ENCODE results near the gene TNNT3. TPM values are rescaled to one million over a fixed set of nuclear protein-coding genes. Genes with fewer than 3 reads are reported as not detected.
"Not testable (repeated sequence)": the region's sequence is repeated elsewhere in the genome, so short reads cannot be mapped to it uniquely, and the experiment has no call there.

TNNT3 gene
- total RNA-seq, 2 experiments from 2014 or later = 0.42 TPM; not detected in 1

GRCh38 chr11:1879941-1880720 is 39.4 kb upstream of the TNNT3 start:
- CTCF ChIA-PET = interaction anchor here (1.0 kb wide), 1 partner anchor 24 kb away, joined by 3 read pairs; no protein-coding TSS in a partner anchor
- POLR2A ChIA-PET = no interaction called here

DNA sequence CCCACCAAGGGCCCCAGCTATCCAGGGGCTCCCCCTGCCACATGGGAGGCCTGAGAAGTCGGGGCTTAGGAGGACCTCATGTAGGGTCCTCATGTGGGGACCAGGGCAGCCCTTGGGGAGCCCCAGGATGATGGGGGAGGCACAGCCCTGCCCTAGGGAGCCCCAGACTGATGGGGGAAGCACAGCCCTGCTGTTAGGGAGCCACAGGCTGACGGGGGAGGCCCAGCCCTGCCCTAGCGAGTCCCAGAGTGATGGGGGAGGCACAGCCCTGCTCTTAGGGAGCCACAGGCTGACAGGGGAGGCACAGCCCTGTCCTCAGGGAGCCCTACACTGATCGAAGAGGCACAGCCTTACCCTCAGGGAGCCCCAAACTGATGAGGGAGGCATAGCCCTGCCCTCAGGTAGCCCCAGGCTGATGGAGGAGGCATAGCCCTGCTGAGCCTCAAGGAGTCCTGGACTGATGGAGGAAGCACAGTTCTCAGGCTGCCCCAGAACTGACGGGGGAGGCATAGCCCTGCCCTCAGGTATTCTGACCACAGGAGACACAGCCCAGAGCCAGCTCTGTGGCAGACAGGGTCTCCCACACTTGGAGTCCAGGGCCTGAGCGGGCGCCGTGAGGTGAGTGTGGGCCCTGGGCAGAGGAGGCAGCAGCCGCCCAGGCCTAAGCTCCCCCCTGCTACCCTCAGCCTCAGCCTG is 38.6 kb upstream of the TNNT3 start:
- POLR2A ChIA-PET = no interaction called here
- CTCF ChIA-PET = interaction anchor here (0.8 to 3.5 kb wide), 7 partner anchors 10 to 270 kb away, joined by 3 to 19 read pairs (median 8); partner anchors contain the start of genes SYT8 and TNNI2

DNA sequence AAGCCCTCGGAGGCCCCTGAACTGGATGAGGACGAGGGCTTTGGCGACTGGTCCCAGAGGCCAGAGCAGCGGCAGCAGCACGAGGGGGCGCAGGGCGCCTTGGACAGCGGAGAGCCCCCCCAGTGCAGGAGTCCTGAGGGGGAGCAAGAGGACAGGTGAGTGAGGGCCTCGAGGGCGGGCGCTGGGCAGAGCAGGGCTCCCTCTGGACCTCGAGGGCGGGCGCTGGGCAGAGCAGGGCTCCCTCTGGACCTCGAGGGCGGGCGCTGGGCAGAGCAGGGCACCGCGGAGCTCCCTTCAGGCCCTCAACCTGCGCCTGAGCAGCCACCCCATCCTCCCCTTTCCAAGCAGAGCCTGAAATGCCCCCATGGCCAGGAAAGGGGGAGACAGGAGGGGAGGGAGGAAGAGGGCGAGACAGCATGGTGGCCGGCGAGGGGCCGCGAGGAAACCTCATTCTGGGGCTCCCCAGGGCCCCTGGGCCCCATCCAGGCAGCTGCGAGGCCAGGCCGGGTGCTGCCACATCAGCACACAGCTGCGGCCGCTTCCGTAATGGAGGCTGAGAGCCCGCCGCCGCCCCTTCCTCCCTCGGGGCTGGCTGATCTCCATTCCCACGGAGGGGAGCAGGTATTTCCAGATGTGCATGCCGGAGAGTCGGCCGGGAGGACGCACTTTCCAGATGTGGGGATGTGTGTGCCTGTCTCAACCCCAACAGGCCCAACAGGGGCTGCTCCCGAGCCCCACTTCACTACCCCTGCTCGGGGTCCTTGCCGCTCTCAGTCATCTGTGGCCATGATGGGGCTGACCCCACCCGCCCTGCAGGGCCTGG is 37.9 kb upstream of the TNNT3 start:
- ChIA-PET CTCF (interaction anchor here (0.6 to 3.5 kb wide), 34 partner anchors 9 to 308 kb away, joined by 3 to 29 read pairs (median 5); partner anchors contain the start of genes KRTAP5-6, LSP1, MRPL23 and SYT8), POLR2A (interaction anchor here (0.7 kb wide), 1 partner anchor 11 kb away, joined by 3 read pairs; no protein-coding TSS in a partner anchor)

GRCh38 chr11:1882265-1883238 is 37.0 kb upstream of the TNNT3 start:
- POLR2A ChIA-PET = interaction anchor here (0.7 kb wide), 1 partner anchor 12 kb away, joined by 3 read pairs; no protein-coding TSS in a partner anchor
- CTCF ChIA-PET = interaction anchor here (0.6 to 3.5 kb wide), 34 partner anchors 10 to 309 kb away, joined by 3 to 29 read pairs (median 5); partner anchors contain the start of genes KRTAP5-6, LSP1, MRPL23 and SYT8

GRCh38 chr11:1883346-1884302 is 35.9 kb upstream of the TNNT3 start:
- ChIA-PET CTCF (interaction anchor here (1.3 to 3.5 kb wide), 10 partner anchors 14 to 273 kb away, joined by 5 to 29 read pairs (median 15); partner anchors contain the start of genes LSP1, MRPL23 and SYT8), POLR2A (no interaction called here)

- POLR2A ChIA-PET = no interaction called here
- CTCF ChIA-PET = interaction anchor here (2.4 to 3.5 kb wide), 3 partner anchors 31 to 117 kb away, joined by 18 to 29 read pairs (median 18); partner anchors contain the start of genes LSP1 and SYT8
Measured at GRCh38 chr11:1884303-1884700, 35.2 kb upstream of the TNNT3 start.

DNA sequence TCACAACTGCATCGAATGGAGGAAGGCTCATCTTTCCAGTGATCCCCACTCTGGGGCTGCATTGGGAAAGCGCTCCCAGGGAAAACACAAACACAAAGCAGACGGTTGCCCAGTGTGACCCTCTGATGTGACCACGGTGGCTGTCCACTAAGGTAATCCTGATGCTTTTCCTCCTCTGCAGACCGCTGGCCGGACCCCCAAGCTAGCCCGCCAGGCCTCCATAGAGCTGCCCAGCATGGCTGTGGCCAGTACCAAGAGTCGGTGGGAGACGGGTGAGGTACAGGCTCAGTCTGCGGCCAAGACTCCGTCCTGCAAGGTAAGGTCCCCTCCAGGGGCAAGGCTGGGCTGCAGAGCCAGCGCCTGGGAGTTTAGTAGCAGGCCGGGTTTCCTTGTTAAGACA is 33.0 kb upstream of the TNNT3 start:
- CTCF ChIA-PET, POLR2A ChIA-PET: not testable (repeated sequence)

DNA sequence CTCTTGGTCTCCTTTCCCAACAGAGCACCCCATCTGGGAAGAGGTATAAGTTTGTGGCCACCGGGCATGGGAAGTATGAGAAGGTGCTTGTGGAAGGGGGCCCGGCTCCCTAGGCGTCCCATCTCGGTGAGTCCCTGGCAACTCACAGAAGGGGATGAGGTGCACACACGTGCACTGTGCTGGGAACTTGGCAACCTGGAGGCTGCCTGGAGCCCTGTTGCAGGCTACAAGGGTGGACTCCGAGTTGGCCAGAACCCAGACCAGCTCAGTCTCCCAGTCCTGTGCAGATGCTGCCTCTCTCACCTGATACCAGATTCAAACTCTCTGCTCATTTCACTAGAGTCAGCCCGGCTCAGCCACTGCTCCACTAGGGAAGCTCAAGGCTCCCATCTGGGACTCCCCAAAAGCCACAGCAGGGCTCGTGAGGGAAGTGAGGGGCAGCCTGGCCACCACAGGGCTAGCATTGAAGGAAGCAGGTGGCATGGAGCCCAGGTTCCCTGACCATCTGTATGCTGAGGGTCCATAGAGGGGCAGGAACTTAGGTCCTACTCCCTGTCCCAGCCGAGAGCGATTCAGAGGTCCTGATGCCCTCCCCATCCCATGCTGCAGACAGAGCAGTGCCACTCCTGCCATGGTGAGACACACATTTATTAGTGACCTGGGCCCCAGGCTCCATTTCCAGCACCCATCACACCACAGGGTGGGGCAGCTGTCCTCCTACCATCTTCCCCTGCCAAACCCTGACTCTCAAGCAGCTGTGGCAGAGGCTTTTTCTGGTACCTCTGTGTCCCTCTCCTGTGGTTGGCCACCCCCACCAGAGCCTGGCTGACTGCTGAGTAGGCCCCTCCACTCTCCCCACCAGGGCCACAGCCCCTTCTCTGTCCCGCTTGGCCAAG is 31.8 kb upstream of the TNNT3 start:
- CTCF ChIA-PET = interaction anchor here (1.3 to 2.2 kb wide), 4 partner anchors 35 to 264 kb away, joined by 4 to 8 read pairs (median 4); partner anchors contain the start of gene LSP1
- POLR2A ChIA-PET = no interaction called here

GRCh38 chr11:1888347-1888753 is 31.2 kb upstream of the TNNT3 start:
- ChIA-PET POLR2A (interaction anchor here (0.5 to 1.6 kb wide), 2 partner anchors 18 to 30 kb away, joined by 3 read pairs; no protein-coding TSS in a partner anchor), CTCF (interaction anchor here (1.3 to 2.2 kb wide), 5 partner anchors 12 to 263 kb away, joined by 4 to 8 read pairs (median 4); partner anchors contain the start of gene LSP1)

DNA sequence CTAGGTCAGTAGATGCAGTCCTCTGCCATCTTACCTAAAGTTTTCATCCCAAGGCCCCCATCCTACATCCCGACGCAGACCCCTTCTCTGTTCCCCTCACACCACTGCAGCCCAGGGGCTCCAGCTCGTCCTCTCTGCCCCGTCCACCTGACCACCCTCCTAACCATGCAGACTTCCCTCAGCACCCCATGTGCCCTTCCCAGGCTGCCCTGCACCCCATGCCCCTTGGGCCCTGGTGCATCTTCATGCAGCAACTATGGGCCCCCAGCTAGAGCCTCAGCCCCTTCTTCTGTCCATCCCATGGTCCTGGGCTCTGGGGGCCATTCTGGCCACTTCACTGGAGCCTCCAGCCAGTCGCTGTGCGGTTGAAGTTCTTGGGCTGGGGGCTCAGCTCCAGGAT is 30.7 kb upstream of the TNNT3 start:
- CTCF ChIA-PET = interaction anchor here (1.3 to 2.2 kb wide), 5 partner anchors 13 to 263 kb away, joined by 4 to 8 read pairs (median 4); partner anchors contain the start of gene LSP1
- POLR2A ChIA-PET = interaction anchor here (0.5 to 1.6 kb wide), 2 partner anchors 18 to 29 kb away, joined by 3 read pairs; no protein-coding TSS in a partner anchor

GRCh38 chr11:1889224-1889930 is 30.1 kb upstream of the TNNT3 start:
- CTCF ChIA-PET = interaction anchor here (1.3 to 2.2 kb wide), 5 partner anchors 13 to 262 kb away, joined by 4 to 8 read pairs (median 4); partner anchors contain the start of gene LSP1
- POLR2A ChIA-PET = interaction anchor here (0.5 to 1.6 kb wide), 2 partner anchors 19 to 29 kb away, joined by 3 read pairs; no protein-coding TSS in a partner anchor

GRCh38 chr11:1889941-1890855 is 29.3 kb upstream of the TNNT3 start:
- ChIA-PET POLR2A (interaction anchor here (1.2 to 1.6 kb wide), 2 partner anchors 27 to 28 kb away, joined by 3 to 5 read pairs; no protein-coding TSS in a partner anchor), CTCF (interaction anchor here (0.7 to 2.2 kb wide), 6 partner anchors 26 to 261 kb away, joined by 3 to 8 read pairs (median 4); no protein-coding TSS in a partner anchor)

Measured in activated CD8-positive, alpha-beta memory T cell treated with anti-CD3 and anti-CD28 coated beads for 36 hours (primary cell).